DMS53 treated with DMSO at 0.1 percent for 48 hours (cell line): ENCODE data around the gene CHKA.

Experiments used
- DNase-seq: peaks from one replicate; lab custom pipeline; 2025; ENCODE audit not compliant: unreplicated experiment; lab: John Stamatoyannopoulos, UW

CHKA gene

DNA sequence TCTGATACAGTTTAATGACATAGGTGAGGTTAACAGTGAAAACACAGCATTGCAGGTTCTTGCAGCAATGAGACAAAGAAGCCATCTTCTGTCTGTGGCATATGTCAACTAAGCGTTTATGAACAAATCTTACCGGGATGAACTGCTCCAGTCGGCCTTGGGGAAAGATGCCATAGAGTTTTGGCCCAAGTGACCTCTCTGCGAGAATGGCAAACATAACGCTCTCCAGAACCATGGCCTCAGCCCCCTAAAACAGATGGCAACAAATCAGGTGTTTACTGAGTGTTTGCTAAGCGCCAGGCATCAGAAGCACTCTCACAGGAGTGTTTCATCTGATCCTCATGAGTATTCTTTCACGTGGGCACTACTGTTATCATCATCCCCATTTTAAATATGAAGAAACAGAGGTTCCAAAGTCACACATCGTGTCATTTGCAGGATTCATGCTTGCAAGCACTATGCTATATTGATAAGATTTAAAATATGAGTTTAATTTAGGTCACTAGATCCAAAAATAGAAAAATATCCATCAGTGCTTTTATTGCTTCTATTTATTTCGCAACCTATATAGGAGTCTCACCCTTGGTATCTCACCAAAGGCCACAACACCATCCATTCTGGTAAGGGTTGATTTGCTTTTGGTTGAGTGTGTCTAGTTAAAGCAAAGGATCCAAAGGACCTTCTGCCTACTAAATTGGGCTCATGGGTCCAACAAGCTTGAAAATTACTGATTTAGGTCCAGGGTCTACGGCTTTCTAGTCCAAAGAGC lies 46.4 kb downstream of the CHKA start:
- no peak for DNase-seq

DNA sequence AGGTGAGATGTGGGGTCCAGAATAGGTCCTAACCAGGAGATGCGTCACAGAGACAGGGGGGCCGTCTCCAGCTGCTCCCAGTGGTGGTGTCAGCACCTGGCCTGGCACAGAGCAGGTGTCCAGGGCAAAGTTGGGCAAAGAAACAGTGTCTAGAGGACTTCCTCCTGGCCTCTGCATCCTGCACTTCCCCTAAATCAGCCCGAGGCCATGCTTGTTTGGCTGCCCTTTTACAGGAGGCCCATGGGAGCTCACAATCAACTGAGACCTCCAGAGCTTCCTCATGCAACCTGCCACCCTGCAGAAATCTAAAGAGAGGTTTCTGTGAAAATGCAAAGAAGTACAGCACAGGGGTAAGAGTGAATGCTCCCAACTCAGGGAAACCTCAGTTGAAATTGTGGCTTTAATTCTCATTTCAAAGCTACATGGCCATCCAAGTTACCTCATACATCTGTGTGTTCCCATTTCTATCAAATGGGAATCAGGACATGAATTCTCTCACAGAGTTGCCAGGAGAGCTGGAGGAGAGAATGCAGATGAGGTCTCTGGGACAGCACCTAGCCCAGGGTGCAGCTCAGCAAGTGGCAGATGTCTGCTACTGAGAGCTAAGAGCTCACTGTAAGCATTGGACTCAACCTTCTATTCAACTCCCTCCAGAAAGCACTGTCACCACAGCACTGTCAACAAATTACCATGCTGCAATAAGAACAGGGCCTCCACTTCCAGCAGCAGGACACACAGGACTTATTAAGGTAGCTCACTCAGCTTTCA lies 49.7 kb downstream of the CHKA start:
- DNase-seq: no peak

DNA sequence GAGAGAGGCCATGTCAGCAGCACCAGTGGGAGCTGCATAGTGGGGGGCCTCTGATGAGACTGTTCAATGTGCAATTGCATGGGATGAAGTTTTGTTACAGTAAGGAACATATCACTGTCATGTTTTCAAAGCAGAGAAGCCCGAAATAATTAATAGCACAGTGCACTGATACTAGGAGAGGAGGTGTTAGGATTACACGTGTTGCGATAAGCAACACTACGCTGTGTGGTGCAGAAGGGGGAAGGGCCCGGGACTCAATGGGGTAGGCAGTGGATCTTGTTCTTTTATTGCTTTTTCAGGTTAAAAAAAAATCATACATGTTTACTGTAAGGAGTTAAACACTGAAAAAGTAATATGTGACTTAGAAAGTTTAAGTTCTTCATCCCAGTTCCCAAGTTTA lies 53.2 kb downstream of the CHKA start:
- no peak for DNase-seq

DNA sequence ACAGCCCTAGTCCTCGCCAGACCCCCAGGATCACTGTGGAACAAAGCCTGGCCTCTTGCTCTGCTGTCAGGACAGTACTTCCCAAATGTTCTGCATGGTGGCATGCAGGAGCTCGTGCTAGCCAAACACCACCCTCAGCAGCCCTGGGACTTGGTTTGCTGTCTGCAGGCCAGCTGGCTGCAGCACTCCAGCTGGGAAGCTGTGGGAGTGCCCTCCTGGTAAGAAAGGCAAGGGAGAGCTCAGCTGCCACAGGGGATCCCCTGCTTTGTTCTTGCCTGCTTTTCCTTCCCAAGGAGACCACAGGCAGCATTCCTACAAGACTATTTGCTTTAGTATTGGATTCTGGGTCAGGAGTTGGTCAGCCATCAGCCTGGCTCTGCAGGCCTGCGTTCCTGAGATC lies 54.4 kb downstream of the CHKA start:
- DNase-seq: no peak

DNA sequence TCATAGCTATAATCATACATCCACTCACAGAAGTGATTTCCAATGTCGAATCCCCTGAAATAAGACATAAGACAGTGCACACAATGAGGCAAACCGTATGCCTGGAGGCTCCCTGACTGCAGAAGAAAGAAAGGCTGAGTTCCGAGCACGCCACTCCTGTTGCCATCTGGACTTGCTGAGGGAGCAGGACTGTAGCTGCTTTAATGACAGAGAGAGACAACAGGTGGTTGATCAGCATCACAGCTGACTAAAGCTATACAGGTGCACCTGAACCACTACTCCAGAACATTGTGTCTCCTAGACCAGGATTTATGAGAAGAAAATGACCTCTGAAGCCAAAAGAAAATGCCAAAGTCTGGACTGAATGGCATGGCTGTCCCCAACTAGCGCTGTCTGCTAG lies 55.3 kb downstream of the CHKA start:
- no peak for DNase-seq

DNA sequence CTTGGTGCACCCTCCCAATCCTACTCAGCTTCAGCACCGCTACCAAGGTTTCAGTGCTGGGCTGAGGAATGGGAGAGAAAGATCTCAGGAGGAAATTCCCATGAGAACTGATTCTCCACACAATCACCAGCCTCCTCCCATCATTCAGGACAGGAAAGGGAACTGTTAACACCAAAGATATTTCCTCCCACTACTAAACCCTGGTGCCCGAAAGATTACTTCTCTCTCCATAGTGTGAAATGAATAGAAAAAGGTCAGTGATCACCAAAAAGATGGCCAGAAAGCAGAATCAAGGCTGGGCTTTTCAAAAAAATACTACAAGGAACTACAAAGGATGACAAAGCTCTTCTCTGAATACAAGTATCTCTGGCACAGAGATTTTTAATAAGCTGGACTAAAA lies 56.3 kb downstream of the CHKA start:
- no peak for DNase-seq

DNA sequence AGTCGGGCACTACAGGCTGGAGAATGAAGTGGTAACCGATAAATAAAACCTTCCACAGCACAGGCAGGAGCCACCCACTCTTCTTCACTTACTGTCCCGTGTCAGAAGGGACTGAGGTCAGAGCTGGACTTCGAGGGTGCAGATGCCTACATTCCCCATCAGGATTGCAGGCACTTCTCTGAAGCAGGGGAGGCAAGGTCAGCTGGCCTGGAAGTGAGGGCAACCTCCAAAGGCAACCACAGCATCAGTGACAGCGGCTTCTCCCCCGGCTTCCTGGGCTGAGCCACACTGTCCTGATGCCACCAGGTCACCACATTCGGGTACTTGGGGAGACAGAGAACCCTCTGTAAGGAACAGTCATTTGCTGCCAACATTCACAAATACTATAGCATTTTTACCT lies 59.7 kb downstream of the CHKA start:
- no peak for DNase-seq

DNA sequence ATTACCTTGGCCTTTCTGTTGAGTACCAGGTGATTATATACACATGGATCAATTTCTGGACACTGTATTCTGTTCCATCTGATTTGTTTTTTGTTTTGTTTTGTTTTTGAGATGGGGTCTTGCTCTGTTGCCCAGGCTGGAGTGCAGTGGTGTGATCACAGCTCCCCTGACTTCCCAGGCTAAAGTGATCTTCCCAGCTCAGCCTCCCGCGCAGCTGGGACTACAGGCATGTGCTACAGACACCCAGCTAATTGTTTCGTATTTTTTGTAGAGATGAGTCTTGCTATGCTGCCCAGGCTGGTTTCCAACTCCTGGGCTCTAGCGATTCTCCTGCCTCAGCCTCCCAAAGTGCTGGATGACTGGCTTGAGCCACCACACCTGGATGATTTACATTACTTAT lies 63.4 kb downstream of the CHKA start:
- no peak for DNase-seq

DNA sequence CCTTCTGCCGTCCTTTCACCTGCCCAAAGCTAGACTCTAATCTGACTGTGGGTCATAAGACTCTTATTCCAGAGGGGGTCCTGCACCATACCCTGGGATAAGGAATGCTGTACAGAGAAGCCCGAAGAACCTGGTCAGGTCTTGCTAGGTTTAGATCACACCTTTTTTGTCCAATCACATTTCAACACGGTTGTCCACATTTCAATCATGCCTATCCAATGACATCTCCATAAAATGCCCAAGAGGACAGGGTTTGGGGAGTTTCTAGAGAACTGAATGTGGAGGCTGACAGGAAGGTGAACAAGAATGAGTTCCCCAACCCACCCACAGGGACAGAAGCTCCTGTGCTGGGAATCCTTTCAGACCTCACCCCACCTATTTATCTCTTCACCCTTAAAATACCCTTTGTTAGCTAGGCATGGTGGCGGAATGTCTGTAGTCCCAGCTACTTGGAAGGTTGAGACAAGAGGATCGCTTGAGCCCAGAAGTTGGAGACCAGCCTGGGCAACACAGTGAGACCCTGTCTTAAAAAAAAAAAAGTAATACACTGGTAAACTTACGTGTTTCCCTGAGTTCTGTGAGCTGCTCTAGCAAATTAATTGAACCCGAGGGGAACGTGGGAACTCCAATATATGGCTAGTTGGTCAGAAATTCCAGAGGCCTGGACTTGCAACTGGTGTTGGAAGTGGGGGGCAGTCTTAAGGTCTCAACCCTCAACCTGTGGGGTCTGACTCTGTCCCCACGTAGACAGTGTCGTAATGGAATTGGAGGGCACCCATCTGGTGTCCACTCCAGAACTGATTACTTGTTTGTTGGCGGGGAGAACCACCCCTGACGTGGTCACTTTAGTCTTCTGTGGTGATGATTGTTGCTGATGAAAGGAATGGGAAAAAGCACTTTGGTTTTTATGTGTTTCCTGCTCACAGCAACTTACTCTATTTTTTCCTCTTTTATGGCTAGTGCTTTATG lies 64.6 kb downstream of the CHKA start:
- DNase-seq: no peak

DNA sequence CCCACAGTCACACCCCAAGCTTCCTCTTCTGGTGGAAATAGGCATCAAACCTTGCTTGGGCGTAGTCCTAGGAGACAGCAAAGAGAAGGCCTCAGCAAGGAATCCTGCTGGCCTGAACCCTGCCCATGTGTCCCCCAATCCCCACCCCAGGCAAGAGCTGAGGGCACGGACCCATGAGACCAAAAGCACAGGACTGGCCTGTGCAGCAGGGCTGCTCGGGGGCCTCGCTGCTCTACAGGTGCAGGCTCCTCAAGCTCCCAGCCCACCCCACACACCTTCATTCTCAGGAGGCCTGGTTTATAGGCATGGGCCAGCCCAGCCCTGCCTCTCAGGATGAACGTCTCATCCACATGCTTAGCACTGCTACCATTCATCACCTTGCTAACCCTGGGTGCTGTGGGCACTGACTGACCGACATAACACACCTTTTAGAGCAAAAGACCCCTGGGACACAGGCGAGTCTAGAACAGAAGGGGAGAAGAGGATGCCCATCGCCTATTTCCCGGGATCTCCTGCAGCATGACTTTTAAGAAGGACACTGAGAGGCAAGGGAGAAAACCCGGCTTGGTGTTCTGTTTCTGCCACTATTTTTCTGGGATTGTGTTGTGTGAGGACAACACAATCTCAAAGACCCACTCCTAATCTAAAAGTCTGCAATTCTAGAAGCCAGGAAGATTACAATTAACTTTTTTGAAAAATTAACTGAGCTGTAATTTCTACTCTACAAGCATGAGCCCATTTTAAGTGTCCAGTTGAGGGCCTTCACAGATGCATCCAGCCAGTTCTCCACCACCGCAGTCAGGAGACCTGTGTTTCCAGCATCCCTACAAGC lies 67.0 kb downstream of the CHKA start:
- no peak for DNase-seq

DNA sequence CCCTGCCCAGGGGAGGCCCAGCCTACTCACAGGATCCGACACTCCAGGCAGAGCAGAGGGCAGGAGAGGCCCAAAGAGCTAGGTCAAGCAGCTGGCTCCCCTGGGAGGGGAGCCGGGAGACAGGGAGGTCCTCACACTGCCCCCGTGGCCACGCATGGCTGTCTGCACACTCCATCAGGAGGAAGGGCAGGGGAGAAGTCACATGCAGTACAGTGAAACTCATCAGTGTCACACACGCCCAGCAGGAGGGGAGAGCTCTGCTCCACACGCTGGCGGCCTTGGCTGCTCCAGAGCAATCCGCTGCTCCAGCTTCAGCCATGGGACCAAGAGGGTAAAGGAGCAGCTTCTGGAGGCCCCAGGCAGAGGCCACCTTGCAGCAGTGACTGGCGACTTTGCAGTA lies 68.1 kb downstream of the CHKA start:
- DNase-seq: no peak

DNA sequence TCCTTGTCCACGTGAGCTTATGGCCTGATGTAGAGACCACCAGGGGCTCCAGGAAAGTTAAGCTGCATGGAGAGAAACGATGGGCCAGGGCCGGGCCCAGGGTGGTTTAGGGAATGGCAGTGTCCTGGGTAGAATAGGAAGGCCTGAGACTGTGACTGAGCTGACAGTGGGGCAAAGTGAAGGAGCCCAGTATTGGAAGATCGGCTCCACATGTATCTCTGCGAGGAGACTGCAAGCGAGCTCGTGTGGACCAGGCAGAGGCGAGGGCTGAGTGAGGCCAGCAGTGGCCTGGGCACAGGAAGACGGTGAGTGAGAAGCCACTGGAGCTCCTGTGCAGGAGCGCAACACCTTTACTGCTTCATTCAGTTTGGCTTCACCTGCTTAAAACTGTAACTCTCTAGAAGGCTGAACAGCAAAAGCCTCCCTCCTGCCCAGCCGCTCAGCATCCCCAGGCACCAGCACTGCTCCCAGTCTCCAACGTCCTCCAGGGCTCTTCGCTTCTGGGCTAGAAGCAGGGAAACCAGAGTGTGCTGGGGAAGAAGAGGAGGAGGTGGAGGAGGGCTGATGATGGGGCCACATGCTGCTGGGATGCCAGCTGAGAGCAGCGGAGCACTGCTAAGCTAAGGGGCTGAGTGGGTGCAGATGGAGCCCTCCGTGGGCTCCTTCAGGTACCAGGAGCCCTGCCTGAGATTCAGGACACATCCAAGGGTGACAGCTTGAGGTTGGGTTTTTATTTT lies 68.9 kb downstream of the CHKA start:
- DNase-seq: no peak

DNA sequence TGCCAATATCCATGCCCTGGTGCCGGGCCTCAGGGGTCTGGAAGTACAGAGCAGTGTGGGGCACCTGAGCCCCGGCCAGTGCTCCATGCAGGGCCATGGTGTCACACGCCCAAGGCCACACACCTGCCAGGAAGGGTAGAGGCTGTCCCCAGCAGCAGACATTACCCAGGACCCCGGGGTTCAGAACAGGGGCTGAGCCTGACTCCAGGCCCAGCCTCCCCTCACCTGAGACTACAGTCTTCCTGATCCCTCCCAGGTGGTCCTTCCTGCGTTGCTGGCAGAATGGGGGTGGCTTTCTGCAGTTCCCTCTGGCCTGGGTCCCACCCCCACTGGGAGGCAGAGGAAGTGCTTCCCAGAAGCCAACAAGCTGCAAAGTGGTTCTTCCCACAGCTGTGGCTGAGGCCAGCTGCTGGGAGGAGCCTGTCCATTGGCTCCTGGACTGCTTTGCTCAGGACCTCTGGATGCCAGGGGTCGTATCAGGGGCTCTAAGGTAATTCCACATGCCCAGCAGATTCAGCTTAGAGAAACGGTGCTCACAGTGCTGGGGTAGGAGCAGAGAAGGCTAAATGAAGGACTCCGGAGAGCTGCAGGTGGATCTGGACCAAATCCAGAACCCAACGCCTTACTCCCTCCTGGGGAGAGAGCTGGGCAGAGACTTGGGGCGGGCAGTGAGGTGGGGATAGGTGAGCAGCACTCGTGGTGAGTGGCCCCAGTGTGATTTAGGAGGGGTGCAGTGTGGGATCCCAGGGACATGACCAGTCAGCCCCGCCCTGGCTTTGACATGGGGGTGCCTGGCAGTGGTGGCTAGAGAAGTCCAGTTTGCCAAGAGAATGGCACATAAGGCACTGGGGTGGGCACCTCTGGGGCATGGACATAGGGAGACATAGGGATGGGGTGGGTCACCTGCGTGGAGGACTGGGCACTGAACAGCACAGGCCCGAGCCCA lies 69.7 kb downstream of the CHKA start:
- no peak for DNase-seq

DNA sequence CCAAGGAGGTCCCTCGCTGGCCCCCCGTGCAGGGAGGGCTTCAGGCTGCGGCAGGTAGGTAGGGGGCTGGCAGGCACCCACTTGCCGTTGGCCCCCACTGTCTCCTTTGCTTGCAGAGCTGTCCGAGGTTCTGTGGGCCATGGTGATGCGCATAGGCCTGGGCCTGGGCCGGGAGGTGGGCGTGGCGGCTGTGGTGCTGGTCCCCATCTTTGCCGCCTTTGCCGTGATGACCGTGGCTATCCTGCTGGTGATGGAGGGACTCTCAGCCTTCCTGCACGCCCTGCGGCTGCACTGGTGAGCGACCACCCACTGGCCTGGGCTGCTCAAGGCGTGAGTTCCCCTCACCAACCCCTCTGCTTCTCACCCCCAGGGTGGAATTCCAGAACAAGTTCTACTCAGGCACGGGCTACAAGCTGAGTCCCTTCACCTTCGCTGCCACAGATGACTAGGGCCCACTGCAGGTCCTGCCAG lies 70.8 kb downstream of the CHKA start:
- DNase-seq: no peak

DNA sequence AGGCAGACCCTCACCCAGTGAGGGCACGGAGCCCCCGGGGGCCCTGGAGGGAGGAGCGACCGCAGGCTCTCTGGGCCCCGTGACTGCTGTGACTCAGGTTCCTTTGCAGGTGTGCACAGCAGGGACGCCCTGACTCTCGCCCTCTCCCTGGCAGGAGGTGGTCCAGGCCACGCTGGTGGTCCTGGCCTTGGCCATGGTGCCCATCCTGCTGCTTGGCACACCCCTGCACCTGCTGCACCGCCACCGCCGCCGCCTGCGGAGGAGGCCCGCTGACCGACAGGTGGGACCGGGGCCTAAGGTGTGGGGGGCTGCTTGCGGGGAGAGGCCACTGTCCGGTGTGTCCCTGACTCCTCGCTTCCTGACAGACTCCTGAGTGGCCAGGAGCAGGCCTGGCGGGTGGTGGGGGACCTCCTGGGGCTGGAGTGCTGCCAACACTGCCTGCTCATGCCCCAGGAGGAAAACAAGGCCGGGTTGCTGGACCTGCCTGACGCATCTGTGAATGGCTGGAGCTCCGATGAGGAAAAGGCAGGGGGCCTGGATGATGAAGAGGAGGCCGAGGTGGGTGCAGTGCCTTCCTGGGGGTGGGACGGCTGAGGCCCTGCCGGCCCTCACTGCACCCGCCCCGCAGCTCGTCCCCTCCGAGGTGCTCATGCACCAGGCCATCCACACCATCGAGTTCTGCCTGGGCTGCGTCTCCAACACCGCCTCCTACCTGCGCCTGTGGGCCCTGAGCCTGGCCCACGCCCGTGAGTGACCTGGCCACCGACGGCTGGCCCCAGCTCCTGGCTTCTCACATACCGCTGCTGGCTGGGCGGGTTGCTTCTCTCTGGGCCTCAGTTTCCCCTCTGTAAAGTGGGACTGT lies 71.4 kb downstream of the CHKA start:
- no peak for DNase-seq

DNA sequence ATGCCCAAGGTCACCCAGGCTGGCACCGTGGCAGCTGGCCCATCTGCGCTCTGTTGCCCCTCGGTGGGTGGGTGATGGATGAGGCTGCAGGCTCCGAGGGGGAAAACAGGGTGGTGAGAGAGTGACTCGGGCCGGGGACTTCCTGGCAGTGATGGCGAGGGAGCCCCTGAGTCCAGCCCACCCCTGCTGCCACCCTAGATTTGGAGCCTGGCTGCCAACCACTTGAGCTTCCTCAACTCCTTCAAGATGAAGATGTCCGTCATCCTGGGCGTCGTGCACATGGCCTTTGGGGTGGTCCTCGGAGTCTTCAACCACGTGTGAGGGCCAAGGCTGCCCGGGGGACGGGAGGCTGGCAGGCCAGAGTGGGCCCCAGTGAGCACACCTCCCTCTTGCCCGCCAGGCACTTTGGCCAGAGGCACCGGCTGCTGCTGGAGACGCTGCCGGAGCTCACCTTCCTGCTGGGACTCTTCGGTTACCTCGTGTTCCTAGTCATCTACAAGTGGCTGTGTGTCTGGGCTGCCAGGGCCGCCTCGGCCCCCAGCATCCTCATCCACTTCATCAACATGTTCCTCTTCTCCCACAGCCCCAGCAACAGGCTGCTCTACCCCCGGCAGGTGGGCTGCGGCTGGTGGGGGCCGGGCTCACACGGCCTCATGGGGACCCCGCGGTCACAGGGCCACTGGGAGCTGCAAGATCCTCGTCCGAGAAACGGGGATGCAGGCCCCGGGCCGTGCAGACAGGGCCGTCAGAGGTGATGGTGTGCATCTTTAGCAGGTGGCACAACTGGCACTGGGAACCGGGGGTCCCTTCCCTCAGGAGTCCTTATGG lies 72.3 kb downstream of the CHKA start:
- DNase-seq: no peak
